Fibroblast of mammary gland (primary cell): ENCODE data around the gene NFIC.

ENCODE experiments used
- DNase-seq: peaks from one replicate; pipeline ENCODE4 v3.0.0-alpha.2; 2010; ENCODE audit warnings: low read depth
- H3K4me3 ChIP-seq: 2 replicates; pipeline ENCODE4 v1.5.1; 2011; ENCODE audit warnings: low read depth, mild to moderate bottlenecking, low read length, moderate library complexity; ENCODE audit not compliant: control insufficient read depth
- TF ChIP-seq, protein P1 (sequence below): conservative IDR thresholded peaks from 2 replicates; pipeline ENCODE4 v1.5.1; 2011; ENCODE audit warnings: low read depth, low read length, inconsistent platforms; ENCODE audit not compliant: control insufficient read depth, insufficient read depth

NFIC gene

GRCh38 chr19:3365836-3366752 is at the start of gene NFIC:
Gene NFIC (plus strand): TSS chr19:3366583. CDS start chr19:3366637, 54 bp downstream.
- TF ChIP-seq, protein P1, sequence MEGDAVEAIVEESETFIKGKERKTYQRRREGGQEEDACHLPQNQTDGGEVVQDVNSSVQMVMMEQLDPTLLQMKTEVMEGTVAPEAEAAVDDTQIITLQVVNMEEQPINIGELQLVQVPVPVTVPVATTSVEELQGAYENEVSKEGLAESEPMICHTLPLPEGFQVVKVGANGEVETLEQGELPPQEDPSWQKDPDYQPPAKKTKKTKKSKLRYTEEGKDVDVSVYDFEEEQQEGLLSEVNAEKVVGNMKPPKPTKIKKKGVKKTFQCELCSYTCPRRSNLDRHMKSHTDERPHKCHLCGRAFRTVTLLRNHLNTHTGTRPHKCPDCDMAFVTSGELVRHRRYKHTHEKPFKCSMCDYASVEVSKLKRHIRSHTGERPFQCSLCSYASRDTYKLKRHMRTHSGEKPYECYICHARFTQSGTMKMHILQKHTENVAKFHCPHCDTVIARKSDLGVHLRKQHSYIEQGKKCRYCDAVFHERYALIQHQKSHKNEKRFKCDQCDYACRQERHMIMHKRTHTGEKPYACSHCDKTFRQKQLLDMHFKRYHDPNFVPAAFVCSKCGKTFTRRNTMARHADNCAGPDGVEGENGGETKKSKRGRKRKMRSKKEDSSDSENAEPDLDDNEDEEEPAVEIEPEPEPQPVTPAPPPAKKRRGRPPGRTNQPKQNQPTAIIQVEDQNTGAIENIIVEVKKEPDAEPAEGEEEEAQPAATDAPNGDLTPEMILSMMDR: no peak
- peak within 1 kb of the TSS; percentile 82 for H3K4me3 ChIP-seq
- peak; percentile 84 for DNase-seq

GRCh38 chr19:3316659-3317207 is 49.6 kb upstream of the NFIC start:
- no peak for DNase-seq
- TF ChIP-seq, protein P1: no peak
- no peak overlapping the region for H3K4me3 ChIP-seq

DNA sequence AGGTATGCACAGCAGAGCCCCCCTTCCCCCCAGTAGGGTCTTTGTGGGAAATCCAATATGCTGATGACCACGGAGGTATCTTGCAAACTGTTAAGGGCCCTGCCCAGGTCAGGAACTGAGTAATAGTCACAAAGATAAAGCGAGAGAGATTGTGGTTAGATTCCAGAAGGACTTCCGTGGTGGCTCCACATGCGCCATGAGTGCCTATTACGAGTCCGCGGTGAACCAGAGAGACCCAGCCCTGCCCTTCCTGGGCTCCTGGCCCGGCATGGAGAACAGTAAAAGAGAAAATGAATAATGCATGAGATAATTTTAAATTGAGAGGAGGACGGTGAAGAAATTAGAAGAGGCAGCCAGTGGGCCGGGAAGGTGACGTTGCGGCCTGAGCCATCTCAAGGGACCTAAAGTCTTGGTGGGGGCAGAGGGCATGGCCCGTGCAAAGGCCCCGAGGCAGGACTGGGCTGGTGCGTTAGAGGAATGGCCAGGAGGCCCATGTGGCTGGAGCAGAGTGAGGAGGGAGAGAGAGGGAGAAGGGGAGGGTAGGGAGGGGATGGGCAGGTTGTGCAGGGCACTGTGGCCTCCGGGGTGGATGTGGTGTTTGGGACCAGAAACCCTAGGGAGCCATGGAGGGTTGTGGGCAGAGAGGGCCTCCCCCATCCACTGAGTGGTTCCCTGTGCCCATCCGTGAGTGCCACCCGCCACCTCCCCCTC is 46.6 kb upstream of the NFIC start:
- no peak overlapping the region for H3K4me3 ChIP-seq
- TF ChIP-seq, protein P1: no peak
- DNase-seq: peak; percentile 59

DNA sequence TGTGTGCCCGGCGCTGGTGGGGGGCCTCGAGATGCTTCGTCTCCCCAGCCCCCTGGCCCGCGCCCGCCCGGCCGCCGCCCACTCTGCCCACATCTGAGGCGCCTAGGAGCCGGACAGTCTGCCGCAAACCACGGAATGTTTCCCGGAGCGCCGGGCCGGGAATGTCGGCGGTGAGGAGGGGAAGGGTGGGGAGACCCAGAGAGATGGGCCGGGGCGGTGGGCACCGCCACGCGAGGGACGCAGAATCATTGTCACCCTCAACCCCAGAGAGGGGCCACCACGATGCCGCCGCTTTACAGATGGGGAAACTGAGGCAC is 46.1 kb upstream of the NFIC start:
- no peak overlapping the region for H3K4me3 ChIP-seq
- TF ChIP-seq, protein P1: no peak
- DNase-seq: no peak

GRCh38 chr19:3320853-3321252 is 45.5 kb upstream of the NFIC start:
- DNase-seq: no peak
- no peak overlapping the region for H3K4me3 ChIP-seq
- TF ChIP-seq, protein P1: no peak

DNA sequence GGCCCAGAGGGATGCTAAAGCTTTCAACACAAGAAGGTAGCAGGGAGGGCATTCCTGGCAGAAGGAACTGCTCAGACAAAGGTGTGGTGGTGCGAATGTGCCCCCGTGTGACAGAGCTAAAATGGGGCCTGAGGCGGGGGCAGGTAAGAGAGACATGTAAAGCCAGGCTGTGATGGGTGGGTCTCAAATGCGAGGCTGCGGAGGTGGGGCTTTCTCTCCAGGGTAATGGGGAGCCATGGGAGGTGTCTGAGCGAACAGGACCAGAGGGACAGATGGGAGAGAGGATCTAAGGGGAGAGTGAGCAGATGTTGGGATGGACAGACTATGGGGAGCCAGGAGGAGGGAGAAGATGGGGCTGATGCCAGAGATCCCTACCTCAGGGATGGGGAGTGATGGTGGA is 44.7 kb upstream of the NFIC start:
- DNase-seq: no peak
- H3K4me3 ChIP-seq: no peak overlapping the region
- TF ChIP-seq, protein P1: no peak
